Smooth muscle cell (in vitro differentiated cells): Measurements from ENCODE around the gene CCDC69. TPM values are rescaled to one million over a fixed set of nuclear protein-coding genes. Genes with fewer than 3 reads are reported as not detected.

Experiments
- DNase-seq: peaks from one replicate; lab custom pipeline; 2025; ENCODE audit not compliant: unreplicated experiment; lab: John Stamatoyannopoulos, UW
- H2AFZ ChIP-seq: fragments of 200-600 bp; sonication (generic); 2 replicates; pipeline ENCODE4 v1.6.0; 2016; ENCODE audit warnings: antibody characterized with exemption, low read depth, mild to moderate bottlenecking
- H3F3A ChIP-seq: fragments of 200-600 bp; sonication (generic); 2 replicates; pipeline ENCODE4 v1.6.0; 2017; ENCODE audit warnings: antibody characterized with exemption, low read depth
- H3K27ac ChIP-seq: fragments of 200-600 bp; sonication (generic); 2 replicates; pipeline ENCODE4 v1.5.1; 2016; ENCODE audit warnings: low read depth, mild to moderate bottlenecking
- H3K27me3 ChIP-seq: fragments of 200-600 bp; sonication (generic); 2 replicates; pipeline ENCODE4 v1.6.1; 2016; ENCODE audit warnings: low read depth, mild to moderate bottlenecking
- H3K36me3 ChIP-seq: fragments of 200-600 bp; sonication (generic); 2 replicates; pipeline ENCODE4 v1.5.1; 2016; ENCODE audit warnings: low read depth
- H3K4me1 ChIP-seq: fragments of 200-600 bp; sonication (generic); 2 replicates; pipeline ENCODE4 v1.5.1; 2016; ENCODE audit warnings: low read depth
- H3K4me2 ChIP-seq: fragments of 200-600 bp; sonication (generic); 2 replicates; pipeline ENCODE4 v1.6.0; 2016; ENCODE audit warnings: mild to moderate bottlenecking
- H3K4me3 ChIP-seq: fragments of 200-600 bp; sonication (generic); 2 replicates; pipeline ENCODE4 v1.5.1; 2016; ENCODE audit warnings: mild to moderate bottlenecking
- H3K79me2 ChIP-seq: fragments of 200-600 bp; sonication (generic); 2 replicates; pipeline ENCODE4 v1.6.0; 2016; ENCODE audit warnings: low read depth, mild to moderate bottlenecking
- H3K9ac ChIP-seq: fragments of 200-600 bp; sonication (generic); 2 replicates; pipeline ENCODE4 v1.6.0; 2016; ENCODE audit warnings: low read depth
- H3K9me3 ChIP-seq: fragments of 200-600 bp; sonication (generic); replicated peaks from 2 replicates; pipeline ENCODE4 v1.5.1; 2016; ENCODE audit warnings: low read depth
- H4K20me1 ChIP-seq: fragments of 200-600 bp; sonication (generic); 2 replicates; pipeline ENCODE4 v1.6.0; 2016; ENCODE audit warnings: low read depth
- WGBS: methylation state at CpG from one replicate; pipeline ENCODE4 v1.1.7; 2016; ENCODE audit warnings: low lambda C conversion rate; 5-methylcytosine and 5-hydroxymethylcytosine counted together
- polyA plus RNA-seq: library from polyadenylated mRNA; unstranded; fragments of >200 nt; fragmentation: Nextera tagmentation; extraction: Ambion mirVana; gene quantifications from 2 replicates; pipeline ENCODE4 v1.2.1, GENCODE V29; 2016
- total RNA-seq: library from RNA; depleted of rRNA; stranded (reverse); fragments of >200 nt; gene quantifications from 2 replicates; pipeline ENCODE4 v1.2.3, GENCODE V29; 2014
- TF ChIP-seq, protein P1 (sequence below): fragments of 200-600 bp; sonication (generic); IDR thresholded peaks from 2 replicates; pipeline ENCODE4 v1.5.1; 2017; ENCODE audit warnings: borderline replicate concordance, mild to moderate bottlenecking, antibody characterized with exemption; ENCODE audit not compliant: insufficient read depth, poor library complexity, severe bottlenecking

The CCDC69 gene
- total and polyA plus RNA-seq, 2 experiments from 2014 or later = 1.1 to 1.2 TPM

DNA sequence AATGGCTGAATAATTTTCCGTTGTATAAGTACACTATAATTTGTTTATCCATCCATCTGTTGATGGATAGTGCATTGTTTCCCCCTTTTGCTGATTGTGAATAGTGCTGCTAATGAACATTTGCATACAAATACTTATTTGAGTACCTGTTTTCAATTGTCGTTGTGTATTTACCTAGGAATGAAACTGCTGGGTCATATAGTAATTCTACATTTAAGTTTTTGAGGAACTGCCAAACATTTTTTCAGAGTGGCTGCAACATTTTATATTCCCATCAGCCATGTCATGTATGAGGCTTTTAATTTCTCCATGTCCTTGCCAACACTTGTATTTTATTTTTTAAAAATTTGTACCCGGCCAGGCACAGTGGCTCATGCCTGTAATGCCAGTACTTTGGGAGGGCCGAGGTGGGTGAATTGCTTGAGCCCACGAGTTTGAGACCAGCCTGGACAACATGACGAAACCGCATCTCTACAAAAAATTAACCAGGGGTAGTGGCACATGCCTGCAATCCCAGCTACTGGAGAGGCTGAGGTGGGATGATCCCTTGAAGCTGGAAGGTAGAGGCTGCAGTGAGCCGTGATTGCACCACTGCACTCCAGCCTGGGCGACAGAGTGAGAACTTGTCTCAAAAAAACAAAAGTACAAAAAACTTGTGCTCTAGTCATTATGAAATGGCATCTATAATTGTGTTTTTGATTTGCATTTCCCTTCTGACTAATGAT lies 64.1 kb downstream of the CCDC69 start:
- Histone ChIP-seq H3F3A (no peaks in the 10 kb centered on the region), H3K4me1 (peaks cover 11% of the 10 kb centered on the region), H3K9ac (no peak overlapping the region), H3K4me3 (no peak overlapping the region), H4K20me1 (peaks cover 17% of the 10 kb centered on the region), H3K27ac (no peak overlapping the region), H2AFZ (no peak overlapping the region), H3K4me2 (no peak overlapping the region), H3K27me3 (no peaks in the 10 kb centered on the region), H3K79me2 (peaks cover 32% of the 10 kb centered on the region), H3K9me3 (no peaks in the 10 kb centered on the region), H3K36me3 (no peaks in the 10 kb centered on the region)
- WGBS = 91% methylated on average over 9 of the region's 9 CpGs
- DNase-seq = no peak
- TF ChIP-seq, protein P1, sequence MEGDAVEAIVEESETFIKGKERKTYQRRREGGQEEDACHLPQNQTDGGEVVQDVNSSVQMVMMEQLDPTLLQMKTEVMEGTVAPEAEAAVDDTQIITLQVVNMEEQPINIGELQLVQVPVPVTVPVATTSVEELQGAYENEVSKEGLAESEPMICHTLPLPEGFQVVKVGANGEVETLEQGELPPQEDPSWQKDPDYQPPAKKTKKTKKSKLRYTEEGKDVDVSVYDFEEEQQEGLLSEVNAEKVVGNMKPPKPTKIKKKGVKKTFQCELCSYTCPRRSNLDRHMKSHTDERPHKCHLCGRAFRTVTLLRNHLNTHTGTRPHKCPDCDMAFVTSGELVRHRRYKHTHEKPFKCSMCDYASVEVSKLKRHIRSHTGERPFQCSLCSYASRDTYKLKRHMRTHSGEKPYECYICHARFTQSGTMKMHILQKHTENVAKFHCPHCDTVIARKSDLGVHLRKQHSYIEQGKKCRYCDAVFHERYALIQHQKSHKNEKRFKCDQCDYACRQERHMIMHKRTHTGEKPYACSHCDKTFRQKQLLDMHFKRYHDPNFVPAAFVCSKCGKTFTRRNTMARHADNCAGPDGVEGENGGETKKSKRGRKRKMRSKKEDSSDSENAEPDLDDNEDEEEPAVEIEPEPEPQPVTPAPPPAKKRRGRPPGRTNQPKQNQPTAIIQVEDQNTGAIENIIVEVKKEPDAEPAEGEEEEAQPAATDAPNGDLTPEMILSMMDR = no peak

DNA sequence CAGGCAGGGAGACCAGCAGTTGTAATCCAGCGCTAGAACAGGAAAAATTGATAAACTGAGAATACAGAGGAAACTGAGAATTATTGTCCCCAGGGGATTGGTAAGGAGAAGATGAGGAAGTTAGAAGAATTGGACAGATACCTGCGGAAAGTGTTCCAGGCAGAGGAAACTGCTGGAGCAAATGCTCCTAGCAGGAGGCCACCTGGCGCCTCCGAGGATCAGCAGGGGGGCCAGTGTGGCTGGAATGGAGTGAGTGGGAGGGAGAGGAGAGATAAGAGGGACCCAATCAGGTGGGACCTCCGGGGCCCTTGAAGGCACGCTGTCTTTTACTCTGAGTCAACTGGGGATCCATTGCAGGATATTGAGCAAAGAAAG lies 65.6 kb downstream of the CCDC69 start:
- H3K4me1 ChIP-seq = peaks cover 11% of the 10 kb centered on the region
- peaks cover 48% of the 10 kb centered on the region for H3K79me2 ChIP-seq
- H3K27me3 ChIP-seq = no peaks in the 10 kb centered on the region
- H3K4me3 ChIP-seq = peak overlapping the region; percentile 79
- H3K9ac ChIP-seq = peak overlapping the region; percentile 53
- no peaks in the 10 kb centered on the region for H3K36me3 ChIP-seq
- no peaks in the 10 kb centered on the region for H3K9me3 ChIP-seq
- DNase-seq = no peak
- TF ChIP-seq, protein P1 = no peak
- peak overlapping the region; percentile 94 for H3K4me2 ChIP-seq
- H4K20me1 ChIP-seq = peaks cover 31% of the 10 kb centered on the region
- peaks cover 3% of the 10 kb centered on the region for H3F3A ChIP-seq
- peak overlapping the region; percentile 95 for H2AFZ ChIP-seq
- H3K27ac ChIP-seq = peak overlapping the region; percentile 68
- 4% methylated on average over 6 of the region's 6 CpGs for WGBS

DNA sequence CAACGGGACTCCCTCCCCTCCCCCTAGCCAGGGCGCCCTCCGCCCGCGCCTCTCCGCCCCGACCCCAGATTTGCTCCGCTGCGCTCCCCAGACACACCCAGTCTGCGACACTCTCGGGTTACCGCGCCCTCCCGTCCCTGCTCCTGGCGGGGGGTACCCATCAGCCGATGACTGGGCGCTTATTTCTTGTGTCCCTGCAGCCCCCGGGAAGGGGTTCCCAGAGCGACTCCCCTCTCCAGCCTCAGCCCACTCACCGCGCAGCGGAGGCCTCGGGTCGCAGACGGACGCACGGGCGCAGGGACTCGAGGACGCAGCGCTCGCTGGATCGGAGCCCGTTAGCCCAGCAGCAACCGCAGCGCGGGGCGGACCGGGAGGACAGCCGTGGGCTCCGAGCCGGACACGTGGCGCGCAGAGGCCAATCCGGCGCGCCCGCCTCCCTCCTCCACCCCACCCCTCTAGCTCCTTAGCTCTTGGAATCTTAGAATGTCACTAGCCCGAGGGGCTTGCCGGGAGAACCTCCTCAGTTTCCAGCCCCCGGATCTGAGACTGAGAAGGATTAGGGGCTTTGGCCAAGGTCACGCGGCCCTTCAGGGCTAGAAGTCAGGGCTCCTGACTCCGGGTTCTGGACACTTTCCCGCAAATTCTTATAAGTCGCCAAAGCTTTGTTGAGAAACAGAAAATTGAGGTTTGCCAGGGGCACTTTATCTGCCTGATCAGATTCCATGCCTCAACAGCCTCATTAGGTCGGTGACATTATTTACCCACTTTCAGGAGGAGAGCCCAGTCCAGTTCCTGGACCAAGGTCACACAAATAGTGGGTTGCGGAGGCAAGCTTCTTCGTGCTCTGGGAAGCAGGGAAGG lies 66.2 kb downstream of the CCDC69 start, which contains the start of gene ANXA6:
TSS of gene ANXA6 (minus strand) at position 354 of the 861 bp plus-strand sequence. CDS start 9,878 bp downstream, outside the sequence.
- peak within 1 kb of the TSS; percentile 95 for H2AFZ ChIP-seq
- H3K9ac ChIP-seq = peak within 1 kb of the TSS; percentile 59
- no peaks in the 10 kb centered on the region for H3K9me3 ChIP-seq
- no peaks in the 10 kb centered on the region for H3K27me3 ChIP-seq
- peak within 1 kb of the TSS; percentile 94 for H3K4me2 ChIP-seq
- H4K20me1 ChIP-seq = peaks cover 37% of the 10 kb centered on the region
- DNase-seq = peak; percentile 44
- WGBS = under 1% methylated on average over 46 of the region's 60 CpGs
- H3K27ac ChIP-seq = peak within 1 kb of the TSS; percentile 68
- peak within 1 kb of the TSS; percentile 79 for H3K4me3 ChIP-seq
- H3K36me3 ChIP-seq = no peaks in the 10 kb centered on the region
- peaks cover 8% of the 10 kb centered on the region for H3F3A ChIP-seq
- peaks cover 11% of the 10 kb centered on the region for H3K4me1 ChIP-seq
- TF ChIP-seq, protein P1 = no peak
- H3K79me2 ChIP-seq = peaks cover 54% of the 10 kb centered on the region
